Neutrophil (primary cell): ENCODE data around the gene NCOA1.

ENCODE experiments used
- H3K27ac ChIP-seq: fragments of 200-600 bp; sonication (generic); 2 replicates; pipeline ENCODE4 v1.5.1; 2016; ENCODE audit warnings: mild to moderate bottlenecking, moderate library complexity
- H3K27me3 ChIP-seq: fragments of 200-600 bp; sonication (generic); 2 replicates; pipeline ENCODE4 v1.6.0; 2016; ENCODE audit warnings: mild to moderate bottlenecking
- H3K36me3 ChIP-seq: fragments of 200-600 bp; sonication (generic); 2 replicates; pipeline ENCODE4 v1.5.1; 2017
- H3K4me1 ChIP-seq, 2 experiments: fragments of 200-600 bp in 1 of 2; sonication (generic) in 1 of 2; 1 replicate in 1 of 2; 2 replicates in 1 of 2; pipeline versions ENCODE4 v1.5.1 to v1.6.1; 2013 to 2016; ENCODE audit warnings: low read depth in 1 of 2, low read length in 1 of 2, mild to moderate bottlenecking in 1 of 2, moderate library complexity in 1 of 2; ENCODE audit not compliant: control insufficient read depth in 1 of 2, insufficient read depth in 1 of 2
- H3K4me3 ChIP-seq, 2 experiments: fragments of 200-600 bp in 1 of 2; sonication (generic) in 1 of 2; 1 replicate in 1 of 2; 2 replicates in 1 of 2; pipeline ENCODE4 v1.5.1; 2013 to 2016; ENCODE audit warnings: low read depth in 1 of 2, low read length in 1 of 2, mild to moderate bottlenecking in 1 of 2, moderate library complexity in 1 of 2
- H3K9me3 ChIP-seq: fragments of 200-600 bp; sonication (generic); 2 replicates; pipeline ENCODE4 v1.5.1; 2016
- TF ChIP-seq, protein P1 (sequence below): fragments of 200-600 bp; sonication (generic); IDR thresholded peaks from 2 replicates; pipeline ENCODE4 v1.5.1; 2016; ENCODE audit warnings: antibody characterized with exemption

Gene NCOA1

DNA sequence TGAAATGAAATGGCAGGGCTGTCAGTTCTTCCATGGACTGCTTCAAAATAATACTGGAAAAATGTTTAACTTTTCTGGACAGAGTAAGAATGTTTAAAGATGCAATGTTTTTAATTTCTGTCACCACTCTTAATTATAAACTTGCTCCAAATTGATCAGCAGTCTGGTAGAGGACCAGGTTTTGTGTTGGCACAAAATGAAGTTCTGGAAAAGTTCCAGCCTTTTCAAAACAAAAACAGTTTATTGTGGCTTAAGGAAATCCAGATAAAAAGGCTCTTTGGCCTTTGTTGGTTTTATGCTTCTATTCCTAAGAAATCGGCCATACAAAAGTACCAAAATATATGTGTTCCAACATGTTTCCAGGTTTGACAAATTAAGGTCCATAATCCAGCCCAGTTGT lies 253.3 kb downstream of the NCOA1 start:
- H3K27me3 ChIP-seq, result no peaks in the 10 kb centered on the region
- H3K36me3 ChIP-seq, result peaks cover 73% of the 10 kb centered on the region
- no peaks in the 10 kb centered on the region for H3K4me1 ChIP-seq
- TF ChIP-seq, protein P1, sequence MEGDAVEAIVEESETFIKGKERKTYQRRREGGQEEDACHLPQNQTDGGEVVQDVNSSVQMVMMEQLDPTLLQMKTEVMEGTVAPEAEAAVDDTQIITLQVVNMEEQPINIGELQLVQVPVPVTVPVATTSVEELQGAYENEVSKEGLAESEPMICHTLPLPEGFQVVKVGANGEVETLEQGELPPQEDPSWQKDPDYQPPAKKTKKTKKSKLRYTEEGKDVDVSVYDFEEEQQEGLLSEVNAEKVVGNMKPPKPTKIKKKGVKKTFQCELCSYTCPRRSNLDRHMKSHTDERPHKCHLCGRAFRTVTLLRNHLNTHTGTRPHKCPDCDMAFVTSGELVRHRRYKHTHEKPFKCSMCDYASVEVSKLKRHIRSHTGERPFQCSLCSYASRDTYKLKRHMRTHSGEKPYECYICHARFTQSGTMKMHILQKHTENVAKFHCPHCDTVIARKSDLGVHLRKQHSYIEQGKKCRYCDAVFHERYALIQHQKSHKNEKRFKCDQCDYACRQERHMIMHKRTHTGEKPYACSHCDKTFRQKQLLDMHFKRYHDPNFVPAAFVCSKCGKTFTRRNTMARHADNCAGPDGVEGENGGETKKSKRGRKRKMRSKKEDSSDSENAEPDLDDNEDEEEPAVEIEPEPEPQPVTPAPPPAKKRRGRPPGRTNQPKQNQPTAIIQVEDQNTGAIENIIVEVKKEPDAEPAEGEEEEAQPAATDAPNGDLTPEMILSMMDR, result no peak
- H3K4me3 ChIP-seq, result no peak overlapping the region
- H3K9me3 ChIP-seq, result no peaks in the 10 kb centered on the region
- no peak overlapping the region for H3K27ac ChIP-seq

DNA sequence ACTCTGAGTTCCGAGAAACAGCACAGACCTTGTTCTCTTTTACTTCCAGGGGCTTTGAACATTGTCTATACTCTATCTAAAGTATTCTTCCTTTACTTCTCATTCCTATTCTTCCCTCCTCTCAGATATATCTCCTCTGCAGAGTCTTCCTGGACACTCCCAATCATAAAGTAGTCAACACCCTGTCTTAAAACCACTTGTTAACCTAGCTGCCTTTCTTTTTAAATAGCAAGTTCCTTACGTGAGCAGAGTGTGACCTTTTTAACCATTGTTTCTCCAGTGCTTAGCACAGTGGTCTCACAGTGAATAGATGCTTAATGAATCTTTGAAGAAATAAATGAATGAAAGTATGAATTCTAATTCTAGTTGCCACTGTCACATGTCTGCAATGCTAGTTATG lies 254.8 kb downstream of the NCOA1 start:
- no peaks in the 10 kb centered on the region for H3K27me3 ChIP-seq
- H3K9me3 ChIP-seq, result no peaks in the 10 kb centered on the region
- H3K4me3 ChIP-seq, result no peak overlapping the region
- H3K36me3 ChIP-seq, result peaks cover 63% of the 10 kb centered on the region
- H3K4me1 ChIP-seq, result no peaks in the 10 kb centered on the region
- TF ChIP-seq, protein P1, result no peak
- H3K27ac ChIP-seq, result no peak overlapping the region

DNA sequence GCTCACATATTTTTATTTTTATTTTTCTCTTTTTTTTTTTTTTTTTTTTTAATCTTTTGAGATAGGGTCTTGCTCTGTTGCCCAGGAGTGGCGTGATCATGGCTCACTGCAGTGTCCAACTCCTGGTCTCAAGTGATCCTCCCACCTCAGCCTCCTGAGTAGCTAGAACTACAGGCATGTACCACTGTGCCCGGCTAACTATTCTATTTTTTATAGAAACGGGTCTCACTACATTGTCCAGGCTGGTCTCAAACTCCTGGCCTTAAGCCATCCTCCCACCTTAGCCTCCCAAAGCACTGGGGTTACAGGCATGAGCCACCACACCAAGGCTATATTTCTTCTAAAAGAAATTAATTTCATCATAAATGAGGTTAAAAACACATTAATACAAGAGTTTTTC lies 256.2 kb downstream of the NCOA1 start:
- TF ChIP-seq, protein P1, result no peak
- no peak overlapping the region for H3K4me3 ChIP-seq
- peaks cover 66% of the 10 kb centered on the region for H3K36me3 ChIP-seq
- no peaks in the 10 kb centered on the region for H3K4me1 ChIP-seq
- H3K9me3 ChIP-seq, result no peaks in the 10 kb centered on the region
- no peaks in the 10 kb centered on the region for H3K27me3 ChIP-seq
- H3K27ac ChIP-seq, result no peak overlapping the region

DNA sequence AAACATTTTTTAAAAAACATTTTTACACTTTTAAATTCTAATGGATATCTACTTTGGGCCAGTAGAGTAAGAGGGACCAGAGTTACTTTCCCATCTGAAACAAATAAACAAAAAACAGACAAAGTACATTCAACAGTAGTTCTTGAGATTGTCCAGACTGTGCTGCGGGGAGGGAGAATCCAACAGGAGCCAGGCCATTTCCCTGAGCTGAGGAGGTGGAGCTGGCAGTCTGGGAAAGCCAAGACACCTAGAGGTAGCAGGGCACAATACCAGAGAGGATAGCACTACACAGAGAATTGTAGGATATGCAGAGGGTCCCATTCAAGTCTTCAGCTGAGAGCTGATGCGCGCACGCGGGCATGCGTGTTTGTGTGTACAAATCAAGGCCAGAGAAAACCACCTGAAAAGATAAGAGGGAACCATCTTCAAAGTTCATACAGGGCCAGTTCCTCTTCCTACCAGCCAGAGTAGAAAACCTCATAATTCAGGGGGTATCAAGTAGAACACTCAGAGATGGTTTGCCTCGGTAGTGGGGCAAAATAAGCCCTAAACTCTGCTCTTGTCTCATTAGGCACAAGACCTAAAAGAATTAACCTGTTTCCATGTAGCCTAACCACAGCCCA lies 258.1 kb downstream of the NCOA1 start:
- H3K36me3 ChIP-seq, result peaks cover 69% of the 10 kb centered on the region
- H3K4me1 ChIP-seq, result no peaks in the 10 kb centered on the region
- TF ChIP-seq, protein P1, result no peak
- no peaks in the 10 kb centered on the region for H3K9me3 ChIP-seq
- no peaks in the 10 kb centered on the region for H3K27me3 ChIP-seq
- no peak overlapping the region for H3K4me3 ChIP-seq
- H3K27ac ChIP-seq, result no peak overlapping the region

DNA sequence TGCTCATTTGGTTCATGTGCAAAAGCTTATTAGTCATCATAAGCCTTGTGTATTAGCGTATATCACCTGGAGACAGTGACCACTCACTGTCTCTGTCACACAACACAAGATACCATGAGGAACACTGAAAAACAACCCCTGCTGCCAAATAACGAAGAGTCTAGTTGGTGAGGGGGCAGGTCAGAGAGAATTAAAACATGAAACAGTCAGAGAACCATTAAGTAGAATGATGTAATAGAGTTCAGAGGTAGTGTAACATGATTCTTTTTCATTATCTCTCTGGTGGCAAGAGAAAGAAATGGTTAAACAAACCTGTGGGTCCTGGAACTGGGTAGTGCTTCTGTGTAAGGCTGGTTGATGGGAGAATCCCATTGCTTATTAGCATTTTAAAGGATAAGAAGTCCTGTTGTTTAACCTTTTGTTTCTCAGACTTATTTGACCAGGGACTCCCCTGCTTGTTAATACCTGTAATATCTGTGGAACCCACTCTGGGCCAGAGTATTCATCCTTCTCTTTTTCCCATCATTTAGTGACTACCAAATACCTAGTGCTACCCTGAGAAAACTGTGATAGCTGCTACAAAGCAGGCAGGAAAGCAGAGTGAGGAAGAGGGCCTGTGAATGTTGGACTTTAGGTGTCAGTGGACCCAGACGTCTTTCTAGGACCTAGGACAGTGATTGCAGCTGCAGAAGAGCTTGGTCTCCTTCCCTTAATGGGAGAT lies 264.1 kb downstream of the NCOA1 start:
- Histone ChIP-seq H3K27me3 (no peaks in the 10 kb centered on the region), H3K36me3 (peaks cover 82% of the 10 kb centered on the region), H3K9me3 (no peaks in the 10 kb centered on the region), H3K4me1 (no peaks in the 10 kb centered on the region), H3K4me3 (no peak overlapping the region), H3K27ac (no peak overlapping the region)
- TF ChIP-seq, protein P1, result no peak
